GM18520 (cell line): ENCODE results near the gene LRRTM4.
"Not testable (repeated sequence)": the region's sequence is repeated elsewhere in the genome, so short reads cannot be mapped to it uniquely, and the experiment has no call there.

Experiments
- ATAC-seq: cut with Tn5 transposase; IDR thresholded peaks from one replicate; pipeline ENCODE4 v1.9.1; 2021; ENCODE audit not compliant: unreplicated experiment

LRRTM4 gene

GRCh38 chr2:76759634-76760366 is 762.4 kb downstream of the LRRTM4 start:
- no peak for ATAC-seq

DNA sequence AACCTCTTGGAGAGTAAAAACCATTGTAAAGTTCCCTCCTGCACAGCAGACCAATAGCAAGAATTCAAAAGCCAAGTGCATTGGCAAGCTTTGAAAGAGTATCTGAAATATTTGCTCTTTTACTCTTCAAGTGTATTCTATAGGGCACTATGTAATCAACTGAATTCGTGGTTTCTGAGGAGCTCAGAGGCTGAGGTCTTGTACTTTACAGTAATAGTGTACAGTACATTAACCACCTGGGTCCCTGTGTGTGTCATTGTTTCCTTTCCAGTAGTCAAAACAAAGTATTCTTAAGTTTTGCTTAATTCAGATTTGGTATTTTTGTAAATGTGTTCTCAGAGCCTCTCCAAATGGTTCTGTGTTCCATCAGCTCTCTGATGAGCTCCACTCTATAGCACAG is 769.7 kb downstream of the LRRTM4 start:
- no peak for ATAC-seq

DNA sequence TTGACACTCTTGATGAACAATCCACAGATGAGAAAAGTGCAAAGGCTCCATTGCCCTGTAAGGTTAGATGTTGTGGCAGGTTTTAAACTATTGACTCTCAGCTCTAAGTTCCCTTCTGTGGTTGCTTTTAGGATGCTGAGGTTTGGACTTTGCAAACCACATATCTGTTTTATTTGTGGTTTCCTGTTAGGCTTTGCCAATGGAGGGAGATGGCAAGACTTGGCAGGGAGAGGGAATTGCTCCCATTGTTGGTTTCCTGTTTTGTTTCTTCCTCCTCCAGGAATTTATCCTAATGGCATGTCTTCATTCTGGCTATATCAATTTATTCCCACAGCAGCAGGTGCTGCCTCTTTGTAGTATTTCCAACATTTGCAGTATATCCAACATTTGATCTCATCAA is 772.3 kb downstream of the LRRTM4 start:
- ATAC-seq: no peak

DNA sequence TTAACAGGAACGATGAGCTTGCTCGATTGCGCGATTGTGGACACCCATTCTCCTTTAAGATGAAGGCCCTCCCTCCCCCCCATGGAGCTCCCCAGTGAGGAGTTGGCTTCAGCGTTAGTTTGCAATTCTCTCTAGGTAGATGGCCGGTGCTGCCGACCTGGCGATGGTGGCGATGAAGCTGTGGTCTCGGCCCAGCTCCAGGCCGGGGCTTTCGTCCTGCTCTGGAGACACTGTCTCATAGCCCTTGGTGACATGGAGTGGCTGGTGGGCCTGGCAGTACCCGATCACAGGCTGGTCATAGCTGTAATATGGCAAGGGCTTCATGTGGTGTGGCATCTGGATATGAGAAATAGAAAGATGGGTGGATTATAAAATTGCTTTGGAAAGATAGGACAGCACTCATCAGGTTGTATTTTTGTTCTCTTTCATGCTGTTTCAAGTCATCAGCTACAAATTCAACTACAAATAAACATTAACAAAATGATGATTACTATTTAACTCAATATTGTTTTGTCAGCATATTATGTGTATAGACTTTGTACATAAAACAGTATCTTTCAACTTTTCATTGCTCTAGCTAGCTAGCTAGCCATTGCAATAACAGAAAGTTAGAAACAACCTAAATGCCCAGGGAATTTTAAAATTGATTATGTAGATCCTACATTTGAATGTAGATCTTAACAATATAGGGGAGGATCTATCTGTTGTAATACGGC is 773.4 kb downstream of the LRRTM4 start:
- no peak for ATAC-seq

- ATAC-seq: no peak
Observed at GRCh38 chr2:76745605-76746004, 776.6 kb downstream of the LRRTM4 start.

DNA sequence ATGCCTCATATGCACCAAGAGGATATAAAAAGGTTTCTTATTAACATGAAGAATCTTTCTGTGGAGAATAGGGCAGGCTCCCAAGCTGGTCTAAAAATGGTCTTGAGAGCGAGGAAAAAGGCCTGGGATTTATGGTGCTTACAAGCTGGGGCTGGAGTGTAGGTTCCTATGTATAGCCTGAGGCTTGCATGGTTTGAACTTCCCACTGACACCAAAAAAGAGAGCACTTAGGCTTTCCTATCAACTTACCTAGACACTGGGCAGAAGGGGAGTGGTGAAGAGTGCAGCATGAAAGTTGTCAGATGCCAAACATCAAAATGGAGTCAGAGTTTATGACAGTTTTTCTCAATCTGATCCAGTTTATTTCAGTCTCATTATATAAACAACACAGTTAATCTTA is 784.6 kb downstream of the LRRTM4 start:
- ATAC-seq: no peak

GRCh38 chr2:76733736-76734135 is 788.4 kb downstream of the LRRTM4 start:
- ATAC-seq: no peak

GRCh38 chr2:76731157-76731556 is 791.0 kb downstream of the LRRTM4 start:
- ATAC-seq: peak; percentile 71

- no peak for ATAC-seq
Observed at GRCh38 chr2:76730021-76730420, 792.2 kb downstream of the LRRTM4 start.

- ATAC-seq: no peak
Observed at GRCh38 chr2:76721226-76721625, 801.0 kb downstream of the LRRTM4 start.

- ATAC-seq: no peak
Observed at GRCh38 chr2:76713312-76713711, 808.9 kb downstream of the LRRTM4 start.

DNA sequence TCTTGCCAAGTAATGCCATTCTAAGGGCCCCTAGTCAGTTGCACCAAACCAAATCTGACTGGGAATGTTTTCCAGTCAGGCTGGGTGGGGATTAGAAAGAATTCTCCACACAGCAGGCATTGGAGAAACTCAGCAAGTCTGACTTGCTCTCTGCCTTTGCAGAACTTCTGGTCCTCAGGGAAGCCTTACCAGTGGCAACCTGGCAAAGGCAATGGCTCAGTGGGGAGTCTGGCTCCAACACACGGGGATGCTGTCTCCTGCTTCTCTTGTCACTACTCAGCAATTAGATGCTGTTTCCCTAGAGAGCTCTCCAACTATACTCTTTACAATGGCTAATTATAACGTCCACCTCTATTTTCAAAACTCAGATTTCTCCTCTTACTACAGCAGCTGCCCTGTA is 810.7 kb downstream of the LRRTM4 start:
- no peak for ATAC-seq

DNA sequence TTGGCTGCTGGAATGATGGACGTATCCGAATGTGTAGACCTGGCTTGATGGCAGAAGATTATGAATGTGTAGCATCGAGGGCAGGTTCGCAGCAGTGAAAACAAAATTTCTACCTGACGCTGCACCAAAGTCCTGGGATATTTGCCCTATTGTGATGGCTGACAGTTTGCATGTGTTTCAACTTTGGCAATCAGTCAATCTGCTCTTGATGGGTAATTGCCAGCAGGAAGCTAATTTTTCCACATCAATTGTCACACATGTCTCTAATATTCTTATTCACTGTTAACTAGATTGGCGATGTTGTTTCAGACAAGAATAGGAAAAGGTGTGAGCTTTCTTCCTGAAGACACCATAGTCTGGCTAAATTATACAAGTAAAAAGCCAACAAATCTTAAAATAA is 821.3 kb downstream of the LRRTM4 start:
- no peak for ATAC-seq

GRCh38 chr2:76697998-76698713 is 824.0 kb downstream of the LRRTM4 start:
- not testable (repeated sequence) for ATAC-seq
